ENCODE measurements around the gene FSTL4. TPM values are rescaled to one million over a fixed set of nuclear protein-coding genes. Genes with fewer than 3 reads are reported as not detected.

FSTL4 gene
- total and polyA plus RNA-seq, 2 donors (not counting 1 experiment from before 2014, with no cell fraction given) = 0.31 to 6.7 TPM

DNA sequence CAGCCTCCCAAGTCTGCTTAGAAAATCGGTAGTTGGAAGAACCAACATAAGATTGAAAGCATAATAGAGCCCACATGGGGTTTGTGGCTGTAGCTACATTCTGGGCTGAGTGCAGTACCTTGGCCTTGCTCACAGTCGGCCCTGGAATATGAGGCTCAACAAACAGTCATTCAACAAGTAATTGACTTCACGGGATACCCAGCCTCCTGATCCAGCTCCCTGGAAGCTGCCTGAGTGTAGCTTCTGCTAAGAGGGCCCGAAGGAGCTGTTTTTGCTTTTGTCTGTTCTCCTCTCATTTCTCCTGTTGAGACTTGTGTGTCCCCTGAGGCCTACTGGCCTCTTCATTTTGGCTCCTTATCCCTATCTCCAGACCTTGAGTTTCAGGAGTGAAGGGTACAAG, 389.8 kb downstream of the FSTL4 start:
- POLR2A ChIA-PET = no interaction called here
- no peak for TF ChIP-seq EZH2 (IDR thresholded peaks at IDR 0.05; ENCODE audit: borderline replicate concordance, insufficient read depth, low read depth, low read length, poor library complexity, severe bottlenecking)
- TF ChIP-seq, protein P1, sequence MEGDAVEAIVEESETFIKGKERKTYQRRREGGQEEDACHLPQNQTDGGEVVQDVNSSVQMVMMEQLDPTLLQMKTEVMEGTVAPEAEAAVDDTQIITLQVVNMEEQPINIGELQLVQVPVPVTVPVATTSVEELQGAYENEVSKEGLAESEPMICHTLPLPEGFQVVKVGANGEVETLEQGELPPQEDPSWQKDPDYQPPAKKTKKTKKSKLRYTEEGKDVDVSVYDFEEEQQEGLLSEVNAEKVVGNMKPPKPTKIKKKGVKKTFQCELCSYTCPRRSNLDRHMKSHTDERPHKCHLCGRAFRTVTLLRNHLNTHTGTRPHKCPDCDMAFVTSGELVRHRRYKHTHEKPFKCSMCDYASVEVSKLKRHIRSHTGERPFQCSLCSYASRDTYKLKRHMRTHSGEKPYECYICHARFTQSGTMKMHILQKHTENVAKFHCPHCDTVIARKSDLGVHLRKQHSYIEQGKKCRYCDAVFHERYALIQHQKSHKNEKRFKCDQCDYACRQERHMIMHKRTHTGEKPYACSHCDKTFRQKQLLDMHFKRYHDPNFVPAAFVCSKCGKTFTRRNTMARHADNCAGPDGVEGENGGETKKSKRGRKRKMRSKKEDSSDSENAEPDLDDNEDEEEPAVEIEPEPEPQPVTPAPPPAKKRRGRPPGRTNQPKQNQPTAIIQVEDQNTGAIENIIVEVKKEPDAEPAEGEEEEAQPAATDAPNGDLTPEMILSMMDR (IDR thresholded peaks at IDR 0.05) = no peak
- no peak overlapping the region for H3K27ac Mint-ChIP-seq
- H3K27me3 Mint-ChIP-seq = peaks cover 4% of the 10 kb centered on the region
- H4K20me1 ChIP-seq (ENCODE audit: control insufficient read depth, insufficient read depth, low read length, poor library complexity, severe bottlenecking) = no peaks in the 10 kb centered on the region
- no peaks in the 10 kb centered on the region for H3K9me3 ChIP-seq (ENCODE audit: control extremely low read depth in 1 of 3, control insufficient read depth in 2 of 3, insufficient read depth in 1 of 3, low read length in 2 of 3)
- H3K79me2 ChIP-seq (ENCODE audit: control insufficient read depth, insufficient read depth, low read length) = no peaks in the 10 kb centered on the region
- H3K4me3 Mint-ChIP-seq = no peak overlapping the region
- no peaks in the 10 kb centered on the region for H3K36me3 ChIP-seq (replicated peaks in 1 of 2; ENCODE audit: control extremely low read depth in 1 of 2, control insufficient read depth in 1 of 2, extremely low read depth in 1 of 2, insufficient read depth in 2 of 2, low read length in 1 of 2)
- no peak overlapping the region for H3K27ac ChIP-seq (ENCODE audit: low read length in 2 of 2)
- H3K9me3 Mint-ChIP-seq (ENCODE audit: insufficient read depth) = no peaks in the 10 kb centered on the region
- intact Hi-C loops (cut with micrococcal nuclease) = no loop called here
- no peak overlapping the region for H2AFZ ChIP-seq (ENCODE audit: insufficient read depth, low read depth, low read length, poor library complexity, severe bottlenecking)
- CTCF ChIA-PET = no interaction called here
- no peak for ATAC-seq (ENCODE audit: low read depth)
- WGBS (ENCODE audit: insufficient coverage) = 95% methylated on average over 3 of the region's 4 CpGs
- no peaks in the 10 kb centered on the region for H3K27me3 ChIP-seq (replicated peaks in 1 of 4; ENCODE audit: control extremely low read depth in 1 of 4, control insufficient read depth in 3 of 4, insufficient read depth in 4 of 4, low read length in 3 of 4)
- no peaks in the 10 kb centered on the region for H3K4me1 Mint-ChIP-seq
- no peak for DNase-seq
- no peak overlapping the region for H3K4me2 ChIP-seq (replicated peaks; ENCODE audit: low read depth, low read length, poor library complexity, severe bottlenecking)
- H3K4me3 ChIP-seq (ENCODE audit: control extremely low read depth in 1 of 5, extremely low read depth in 1 of 5, insufficient read depth in 1 of 5, low read depth in 2 of 5, low read length in 4 of 5) = no peak overlapping the region
- H3K9ac ChIP-seq (ENCODE audit: low read length) = no peak overlapping the region
- no peaks in the 10 kb centered on the region for H3K4me1 ChIP-seq (ENCODE audit: control insufficient read depth in 2 of 2, insufficient read depth in 2 of 2, low read length in 2 of 2)

DNA sequence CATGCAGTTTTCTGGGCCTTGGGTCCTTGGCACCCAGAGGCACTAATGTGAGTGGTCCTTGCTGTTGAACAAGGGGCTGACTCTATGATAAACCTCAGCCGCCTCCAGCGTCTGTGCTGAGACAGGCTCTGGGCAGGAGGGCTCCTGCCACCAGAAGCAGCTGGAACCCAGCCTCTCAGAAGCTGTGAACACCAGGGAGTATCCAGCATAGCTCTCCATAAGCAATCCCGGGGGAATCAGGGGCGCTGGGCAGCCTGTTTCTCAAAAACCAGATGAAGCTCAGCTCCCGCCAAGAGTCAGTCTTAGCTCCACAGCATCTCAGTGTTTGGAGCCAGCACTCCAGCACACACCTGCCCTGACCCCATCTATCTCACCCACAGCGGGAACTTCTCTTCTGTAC, 390.3 kb downstream of the FSTL4 start:
- H3K36me3 ChIP-seq (replicated peaks in 1 of 2; ENCODE audit: control extremely low read depth in 1 of 2, control insufficient read depth in 1 of 2, extremely low read depth in 1 of 2, insufficient read depth in 2 of 2, low read length in 1 of 2) = no peaks in the 10 kb centered on the region
- no peak for ATAC-seq (ENCODE audit: low read depth)
- Mint-ChIP-seq H3K9me3 (ENCODE audit: insufficient read depth) (no peaks in the 10 kb centered on the region), H3K4me3 (no peak overlapping the region), H3K27me3 (no peaks in the 10 kb centered on the region), H3K27ac (no peak overlapping the region), H3K4me1 (no peaks in the 10 kb centered on the region)
- no peaks in the 10 kb centered on the region for H3K4me1 ChIP-seq (ENCODE audit: control insufficient read depth in 2 of 2, insufficient read depth in 2 of 2, low read length in 2 of 2)
- ChIA-PET POLR2A (no interaction called here), CTCF (no interaction called here)
- no peaks in the 10 kb centered on the region for H3K79me2 ChIP-seq (ENCODE audit: control insufficient read depth, insufficient read depth, low read length)
- 88% methylated on average over 6 of the region's 6 CpGs for WGBS (ENCODE audit: insufficient coverage)
- H3K4me3 ChIP-seq (ENCODE audit: control extremely low read depth in 1 of 5, extremely low read depth in 1 of 5, insufficient read depth in 1 of 5, low read depth in 2 of 5, low read length in 4 of 5) = no peak overlapping the region
- no peak overlapping the region for H3K9ac ChIP-seq (ENCODE audit: low read length)
- H3K27me3 ChIP-seq (replicated peaks in 1 of 4; ENCODE audit: control extremely low read depth in 1 of 4, control insufficient read depth in 3 of 4, insufficient read depth in 4 of 4, low read length in 3 of 4) = no peaks in the 10 kb centered on the region
- no peak overlapping the region for H3K27ac ChIP-seq (ENCODE audit: low read length in 2 of 2)
- H3K4me2 ChIP-seq (replicated peaks; ENCODE audit: low read depth, low read length, poor library complexity, severe bottlenecking) = no peak overlapping the region
- H3K9me3 ChIP-seq (ENCODE audit: control extremely low read depth in 1 of 3, control insufficient read depth in 2 of 3, insufficient read depth in 1 of 3, low read length in 2 of 3) = no peaks in the 10 kb centered on the region
- H4K20me1 ChIP-seq (ENCODE audit: control insufficient read depth, insufficient read depth, low read length, poor library complexity, severe bottlenecking) = no peaks in the 10 kb centered on the region
- no peak overlapping the region for H2AFZ ChIP-seq (ENCODE audit: insufficient read depth, low read depth, low read length, poor library complexity, severe bottlenecking)
- intact Hi-C loops (cut with micrococcal nuclease) = no loop called here
- TF ChIP-seq, protein P1 (IDR thresholded peaks at IDR 0.05) = no peak
- TF ChIP-seq EZH2 (IDR thresholded peaks at IDR 0.05; ENCODE audit: borderline replicate concordance, insufficient read depth, low read depth, low read length, poor library complexity, severe bottlenecking) = no peak
- DNase-seq = no peak

Measured in B cell (primary cell).